ENCODE measurements around the gene UBE4B. TPM values are rescaled to one million over a fixed set of nuclear protein-coding genes. Genes with fewer than 3 reads are reported as not detected.
"Not testable (repeated sequence)": the region's sequence is repeated elsewhere in the genome, so short reads cannot be mapped to it uniquely, and the experiment has no call there.

Gene UBE4B
- total RNA-seq, 1 donor from 2014 or later, result 16.4 TPM

GRCh38 chr1:10071640-10072039 is 38.9 kb downstream of the UBE4B start:
- DNase-seq (ENCODE audit: low read depth in 2 of 2), result no peak

- not testable (repeated sequence) for DNase-seq (ENCODE audit: low read depth in 2 of 2)
These were observed 40.6 kb downstream of the UBE4B start for GRCh38 chr1:10073371-10073770.

GRCh38 chr1:10074059-10074851 is 41.5 kb downstream of the UBE4B start:
- DNase-seq (ENCODE audit: low read depth in 2 of 2), result peak; percentile 28 to 90

GRCh38 chr1:10074852-10075730 is 42.3 kb downstream of the UBE4B start:
- DNase-seq (ENCODE audit: low read depth in 2 of 2), result no peak

DNA sequence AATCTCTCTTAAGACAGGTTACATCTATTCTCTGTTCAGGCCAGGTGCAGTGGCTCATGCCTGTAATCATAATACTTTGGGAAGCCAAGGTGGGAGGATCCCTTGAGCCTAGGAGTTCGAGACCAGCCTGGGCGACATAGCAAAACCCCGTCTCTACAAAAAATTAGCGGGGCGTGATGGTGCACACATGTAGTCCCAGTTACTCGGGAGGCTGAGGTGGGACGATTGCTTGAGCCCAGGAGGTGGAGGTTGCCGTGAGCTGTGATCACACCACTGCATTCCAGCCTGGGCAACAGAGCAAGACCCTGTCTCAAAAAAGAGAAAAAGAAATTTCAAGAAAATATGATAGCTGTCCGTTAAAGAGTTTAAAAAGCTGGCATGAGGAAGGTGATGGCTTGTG is 43.0 kb downstream of the UBE4B start:
- DNase-seq (ENCODE audit: low read depth in 2 of 2), result no peak

DNA sequence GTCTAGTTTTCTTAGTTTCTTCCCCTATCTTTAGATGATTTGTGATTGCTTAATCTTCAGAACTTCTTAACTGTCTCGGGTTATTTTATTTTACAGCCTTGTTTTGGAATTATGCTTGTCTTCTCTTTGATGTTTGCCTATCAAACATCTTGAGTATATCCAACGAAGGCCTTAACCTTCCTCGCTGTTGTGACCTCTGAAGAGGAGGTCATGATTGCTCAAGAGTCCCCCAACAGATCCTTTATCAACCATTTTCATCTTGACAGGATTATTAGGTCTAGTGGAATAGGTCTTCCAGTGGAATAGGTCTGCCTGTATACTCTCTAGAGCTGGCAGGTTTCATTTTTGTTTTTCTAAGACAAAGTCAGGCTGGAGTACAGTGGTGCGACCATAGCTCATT is 45.7 kb downstream of the UBE4B start:
- DNase-seq (ENCODE audit: low read depth in 2 of 2), result no peak

- DNase-seq (ENCODE audit: low read depth in 2 of 2), result no peak
These were observed 47.8 kb downstream of the UBE4B start for GRCh38 chr1:10080523-10080922.

- DNase-seq (ENCODE audit: low read depth in 2 of 2), result no peak
These were observed 50.2 kb downstream of the UBE4B start for GRCh38 chr1:10082785-10083479.

GRCh38 chr1:10084045-10084444 is 51.3 kb downstream of the UBE4B start:
- no peak for DNase-seq (ENCODE audit: low read depth in 2 of 2)

GRCh38 chr1:10085076-10085475 is 52.3 kb downstream of the UBE4B start:
- no peak for DNase-seq (ENCODE audit: low read depth in 2 of 2)

GRCh38 chr1:10087210-10087609 is 54.5 kb downstream of the UBE4B start:
- no peak for DNase-seq (ENCODE audit: low read depth in 2 of 2)

DNA sequence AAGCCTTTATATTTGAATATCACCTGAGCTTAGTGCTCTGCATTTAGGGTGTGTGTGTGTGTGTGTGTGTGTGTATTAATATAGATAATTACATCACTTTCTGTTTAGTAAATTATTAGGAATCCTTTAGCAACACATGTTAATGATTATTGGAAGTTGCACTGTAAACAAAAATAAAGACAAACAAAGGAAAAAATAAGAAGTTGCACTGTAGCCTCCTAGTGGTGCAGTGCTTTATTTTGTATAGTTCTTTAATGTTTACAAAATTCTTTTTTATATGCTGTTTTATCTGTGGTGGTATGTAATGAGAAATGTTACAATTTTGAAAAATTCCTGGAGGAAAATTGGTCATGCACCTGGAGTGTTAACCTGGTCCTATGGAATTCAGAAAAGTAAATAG is 69.2 kb downstream of the UBE4B start:
- no peak for DNase-seq (ENCODE audit: low read depth in 2 of 2)

DNA sequence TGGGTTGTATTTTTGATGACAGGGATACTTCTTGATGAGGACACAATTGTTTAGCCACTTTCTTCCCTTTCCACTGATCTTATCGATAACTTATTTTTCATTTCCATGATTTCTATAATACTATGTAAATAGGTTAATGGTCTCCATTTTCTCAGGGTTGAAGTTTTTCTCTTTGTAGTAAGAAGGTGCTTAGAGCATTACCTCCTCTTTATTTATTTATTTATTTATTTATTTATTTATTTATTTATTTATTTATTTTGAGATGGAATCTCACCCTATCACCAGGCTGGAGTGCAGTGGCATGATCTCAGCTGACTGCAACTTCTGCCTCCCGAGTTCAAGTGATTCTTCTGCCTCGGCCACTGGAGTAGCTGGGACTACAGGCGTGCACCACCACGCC is 70.4 kb downstream of the UBE4B start:
- no peak for DNase-seq (ENCODE audit: low read depth in 2 of 2)

DNA sequence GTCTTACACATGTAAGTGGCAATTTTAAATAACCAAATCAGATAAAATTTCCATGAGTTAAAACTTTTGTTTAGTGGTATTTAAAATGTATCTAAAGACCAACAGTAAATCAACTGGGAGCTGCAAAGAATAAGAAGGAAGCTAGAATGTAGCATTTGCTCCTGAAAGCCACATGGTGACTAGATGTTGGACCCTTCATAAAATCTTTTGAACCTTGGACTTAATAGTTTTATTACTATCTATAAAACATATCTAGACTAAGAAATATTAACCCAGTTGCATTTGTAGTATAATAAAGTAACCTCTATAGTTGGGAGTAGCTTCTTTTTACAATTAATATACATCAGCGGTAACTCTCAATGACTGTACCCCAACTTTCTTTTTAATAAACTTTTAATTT is 72.1 kb downstream of the UBE4B start:
- DNase-seq (ENCODE audit: low read depth in 2 of 2), result no peak

GRCh38 chr1:10105484-10105883 is 72.7 kb downstream of the UBE4B start:
- peak; percentile 32 to 42 for DNase-seq (ENCODE audit: low read depth in 2 of 2)

DNA sequence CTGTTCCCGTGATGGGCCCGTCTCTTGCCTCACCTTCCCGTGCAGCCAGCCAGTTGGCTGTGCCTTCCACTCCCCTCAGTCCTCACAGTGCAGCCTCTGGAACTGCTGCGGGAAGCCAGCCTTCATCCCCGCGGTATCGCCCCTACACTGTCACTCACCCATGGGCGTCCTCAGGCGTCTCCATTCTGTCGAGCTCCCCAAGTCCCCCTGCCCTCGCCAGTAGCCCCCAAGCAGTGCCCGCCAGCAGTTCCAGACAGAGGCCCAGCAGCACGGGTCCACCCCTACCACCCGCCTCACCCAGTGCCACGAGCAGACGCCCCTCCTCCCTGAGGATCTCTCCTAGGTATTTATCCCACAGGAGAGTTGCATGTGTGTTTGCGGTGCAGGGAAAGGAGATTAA is 73.5 kb downstream of the UBE4B start:
- no peak for DNase-seq (ENCODE audit: low read depth in 2 of 2)

- DNase-seq (ENCODE audit: low read depth in 2 of 2), result no peak
These were observed 74.2 kb downstream of the UBE4B start for GRCh38 chr1:10106756-10107475.

DNA sequence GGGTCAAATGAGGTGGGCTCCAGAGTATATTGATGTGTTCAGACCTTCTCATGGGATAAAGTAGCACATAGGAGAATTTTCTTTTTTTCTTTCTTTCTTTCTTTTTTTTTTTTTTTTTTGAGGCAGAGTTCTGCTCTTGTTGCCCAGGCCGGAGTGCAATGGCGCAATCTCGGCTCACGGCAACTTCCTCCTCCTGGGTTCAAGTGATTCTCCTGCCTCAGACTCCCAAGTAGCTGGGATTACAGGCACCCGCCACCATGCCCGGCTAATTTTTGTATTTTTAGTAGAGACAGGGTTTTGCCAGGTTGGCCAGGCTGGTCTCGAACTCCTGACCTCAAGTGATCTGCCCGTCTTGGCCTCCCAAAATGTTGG is 74.7 kb downstream of the UBE4B start:
- DNase-seq (ENCODE audit: low read depth in 2 of 2), result not testable (repeated sequence)

DNA sequence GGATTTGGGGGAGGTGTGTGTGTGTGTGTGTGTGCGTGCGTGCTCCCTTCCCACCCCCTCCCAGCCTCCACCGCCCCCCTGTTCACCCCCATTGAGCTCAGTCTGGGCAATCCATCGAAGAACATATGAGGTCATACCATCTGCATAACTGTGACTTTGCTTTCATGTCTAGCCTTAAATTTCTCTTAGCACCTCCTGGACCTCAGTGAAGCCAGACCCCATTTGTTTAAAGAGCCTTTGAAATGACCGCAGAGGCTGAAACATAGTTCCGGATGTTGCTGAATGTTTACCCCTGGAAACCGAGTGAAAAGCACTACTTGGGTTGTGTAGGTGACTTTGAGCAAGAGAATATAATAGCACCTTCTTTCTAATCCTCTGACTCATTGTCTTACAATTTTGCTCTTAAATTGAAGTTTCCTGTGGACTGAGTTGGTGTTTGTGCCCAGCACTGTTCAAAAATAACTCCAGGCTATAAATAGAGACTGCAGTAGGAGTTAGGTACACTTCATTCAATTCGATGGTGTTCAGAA is 75.4 kb downstream of the UBE4B start:
- peak in 1 of 2 donors; percentile 86 for DNase-seq (ENCODE audit: low read depth in 2 of 2)

GRCh38 chr1:10108948-10109708 is 76.4 kb downstream of the UBE4B start:
- no peak for DNase-seq (ENCODE audit: low read depth in 2 of 2)
